Measurements from ENCODE around the gene IZUMO1.

GRCh38 chr19:48713864-48714755 lies 32.6 kb downstream of the IZUMO1 start:
- TF ChIP-seq CTCF (IDR thresholded peaks at IDR 0.05) (no peak), POLR2AphosphoS5 (IDR thresholded peaks at IDR 0.05) (no peak), POLR2A (IDR thresholded peaks at IDR 0.05) (no peak)

Data from breast epithelium (tissue), 3 donors.